Uterus (tissue), 4 donors: ENCODE results near the gene BRD2. TPM values are rescaled to one million over a fixed set of nuclear protein-coding genes. Genes with fewer than 3 reads are reported as not detected.

ENCODE experiments used
- DNase-seq, 2 donors: peaks; one replicate each; pipeline ENCODE4 v3.0.0-alpha.2; 2019 to 2020
- H3K27ac ChIP-seq, 2 donors: fragments of 200-600 bp; sonication (generic); 1 replicate in 1 of 2; 2 replicates in 1 of 2; pipeline ENCODE4 v1.5.1; 2016 to 2018
- H3K27me3 ChIP-seq, 2 donors: fragments of 200-600 bp; sonication (generic); one replicate each; pipeline ENCODE4 v1.5.1; 2018 to 2019; ENCODE audit warnings: control low read depth in 1 of 2
- H3K36me3 ChIP-seq, 2 donors: fragments of 200-600 bp; sonication (generic); one replicate each; pipeline ENCODE4 v1.5.1; 2019; ENCODE audit warnings: control low read depth in 1 of 2
- H3K4me1 ChIP-seq, 2 donors: fragments of 200-600 bp; sonication (generic); one replicate each; pipeline ENCODE4 v1.5.1; 2018 to 2019; ENCODE audit warnings: control low read depth in 1 of 2
- H3K4me3 ChIP-seq, 2 donors: fragments of 200-600 bp; sonication (generic); 1 replicate in 1 of 2; 2 replicates in 1 of 2; pipeline ENCODE4 v1.5.1; 2018 to 2019; ENCODE audit warnings: mild to moderate bottlenecking in 1 of 2
- H3K9me3 ChIP-seq, 2 donors: fragments of 200-600 bp; sonication (generic); one replicate each; pipeline ENCODE4 v1.5.1; 2019; ENCODE audit warnings: control low read depth in 1 of 2
- POLR2A ChIP-seq, 2 donors: fragments of 450-650 bp; IDR thresholded peaks; one replicate each; pipeline ENCODE4 v1.6.1; 2016; ENCODE audit warnings: antibody characterized with exemption in 2 of 2, mild to moderate bottlenecking in 1 of 2, moderate library complexity in 1 of 2
- intact Hi-C: fragments of 100-400 bp; cut with DNase I; formaldehyde crosslinking; loops from one replicate; pipeline ENCODE4 v1.15.1; 2023; ENCODE audit warnings: low total_unique reads
- total RNA-seq, 4 donors: library from RNA; depleted of rRNA in 3 of 4; stranded (reverse); fragments of >200 nt in 3 of 4; gene quantifications; one replicate each; pipeline versions ENCODE4 v1.1.0 to v1.2.4, GENCODE V29; 2014 to 2023
- TF ChIP-seq, protein P1 (sequence below), 4 experiments: fragments of 200-600 bp in 2 of 4; fragments of 450-650 bp in 2 of 4; sonication (generic) in 2 of 4; IDR thresholded peaks; one replicate each; pipeline ENCODE4 v1.5.1; 2016 to 2019; ENCODE audit warnings: antibody characterized with exemption in 4 of 4, mild to moderate bottlenecking in 2 of 4, moderate library complexity in 1 of 4
- donor health status: DM: yes; HTN: yes; CAD: no.

Gene BRD2
- total RNA-seq, 4 donors from 2014 or later = 42.5 to 202 (median 120) TPM

DNA sequence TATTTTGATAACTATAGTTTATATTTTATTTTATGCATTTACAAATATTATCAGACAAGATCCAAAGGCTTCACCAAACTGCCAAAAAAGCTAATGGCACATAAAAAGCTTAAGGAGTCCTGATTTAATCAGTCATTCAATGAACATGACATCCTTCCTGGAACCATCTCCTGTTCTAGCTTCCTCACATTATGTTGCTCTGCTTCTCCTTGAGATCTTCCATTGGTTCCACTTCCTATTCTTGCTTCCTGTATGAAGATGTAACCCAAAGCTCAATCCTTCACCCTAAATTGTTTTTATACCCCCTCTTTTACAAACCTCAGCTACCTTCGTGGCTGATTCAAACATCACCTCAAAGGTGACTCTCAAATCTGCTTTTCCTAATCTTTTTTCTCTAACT is 4.5 kb upstream of the BRD2 start:
- Histone ChIP-seq H3K9me3 (no peaks in the 10 kb centered on the region), H3K4me1 (peaks cover 0 to 5% of the 10 kb centered on the region in 2 donors), H3K36me3 (no peaks in the 10 kb centered on the region), H3K27ac (no peak overlapping the region), H3K4me3 (no peak overlapping the region), H3K27me3 (no peaks in the 10 kb centered on the region)
- intact Hi-C loops = no loop called here
- TF ChIP-seq, protein P1, sequence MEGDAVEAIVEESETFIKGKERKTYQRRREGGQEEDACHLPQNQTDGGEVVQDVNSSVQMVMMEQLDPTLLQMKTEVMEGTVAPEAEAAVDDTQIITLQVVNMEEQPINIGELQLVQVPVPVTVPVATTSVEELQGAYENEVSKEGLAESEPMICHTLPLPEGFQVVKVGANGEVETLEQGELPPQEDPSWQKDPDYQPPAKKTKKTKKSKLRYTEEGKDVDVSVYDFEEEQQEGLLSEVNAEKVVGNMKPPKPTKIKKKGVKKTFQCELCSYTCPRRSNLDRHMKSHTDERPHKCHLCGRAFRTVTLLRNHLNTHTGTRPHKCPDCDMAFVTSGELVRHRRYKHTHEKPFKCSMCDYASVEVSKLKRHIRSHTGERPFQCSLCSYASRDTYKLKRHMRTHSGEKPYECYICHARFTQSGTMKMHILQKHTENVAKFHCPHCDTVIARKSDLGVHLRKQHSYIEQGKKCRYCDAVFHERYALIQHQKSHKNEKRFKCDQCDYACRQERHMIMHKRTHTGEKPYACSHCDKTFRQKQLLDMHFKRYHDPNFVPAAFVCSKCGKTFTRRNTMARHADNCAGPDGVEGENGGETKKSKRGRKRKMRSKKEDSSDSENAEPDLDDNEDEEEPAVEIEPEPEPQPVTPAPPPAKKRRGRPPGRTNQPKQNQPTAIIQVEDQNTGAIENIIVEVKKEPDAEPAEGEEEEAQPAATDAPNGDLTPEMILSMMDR (IDR thresholded peaks at IDR 0.05) = no peak
- no peak for TF ChIP-seq POLR2A (IDR thresholded peaks at IDR 0.05)
- no peak for DNase-seq

DNA sequence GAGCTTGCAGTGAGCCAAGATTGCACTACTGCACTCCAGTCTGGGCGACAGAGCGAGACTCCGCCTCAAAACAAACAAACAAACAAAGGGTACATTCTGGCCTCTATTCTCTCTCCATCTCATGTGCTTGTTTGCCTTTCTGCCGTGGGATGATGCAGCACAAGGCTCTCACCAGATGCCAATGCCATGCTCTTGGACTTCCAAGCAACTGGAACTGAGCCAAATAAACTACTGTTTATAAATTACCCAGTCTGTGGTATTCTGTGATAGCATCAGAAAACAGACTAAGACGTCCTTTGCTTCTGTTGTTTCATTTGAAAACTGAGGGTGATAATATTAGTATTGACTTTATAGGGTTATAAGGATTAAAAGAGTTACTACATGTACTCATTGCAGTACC is 3.6 kb upstream of the BRD2 start:
- TF ChIP-seq, protein P1 (IDR thresholded peaks at IDR 0.05) = no peak
- no peak for TF ChIP-seq POLR2A (IDR thresholded peaks at IDR 0.05)
- intact Hi-C loops = no loop called here
- no peak overlapping the region for H3K27ac ChIP-seq

DNA sequence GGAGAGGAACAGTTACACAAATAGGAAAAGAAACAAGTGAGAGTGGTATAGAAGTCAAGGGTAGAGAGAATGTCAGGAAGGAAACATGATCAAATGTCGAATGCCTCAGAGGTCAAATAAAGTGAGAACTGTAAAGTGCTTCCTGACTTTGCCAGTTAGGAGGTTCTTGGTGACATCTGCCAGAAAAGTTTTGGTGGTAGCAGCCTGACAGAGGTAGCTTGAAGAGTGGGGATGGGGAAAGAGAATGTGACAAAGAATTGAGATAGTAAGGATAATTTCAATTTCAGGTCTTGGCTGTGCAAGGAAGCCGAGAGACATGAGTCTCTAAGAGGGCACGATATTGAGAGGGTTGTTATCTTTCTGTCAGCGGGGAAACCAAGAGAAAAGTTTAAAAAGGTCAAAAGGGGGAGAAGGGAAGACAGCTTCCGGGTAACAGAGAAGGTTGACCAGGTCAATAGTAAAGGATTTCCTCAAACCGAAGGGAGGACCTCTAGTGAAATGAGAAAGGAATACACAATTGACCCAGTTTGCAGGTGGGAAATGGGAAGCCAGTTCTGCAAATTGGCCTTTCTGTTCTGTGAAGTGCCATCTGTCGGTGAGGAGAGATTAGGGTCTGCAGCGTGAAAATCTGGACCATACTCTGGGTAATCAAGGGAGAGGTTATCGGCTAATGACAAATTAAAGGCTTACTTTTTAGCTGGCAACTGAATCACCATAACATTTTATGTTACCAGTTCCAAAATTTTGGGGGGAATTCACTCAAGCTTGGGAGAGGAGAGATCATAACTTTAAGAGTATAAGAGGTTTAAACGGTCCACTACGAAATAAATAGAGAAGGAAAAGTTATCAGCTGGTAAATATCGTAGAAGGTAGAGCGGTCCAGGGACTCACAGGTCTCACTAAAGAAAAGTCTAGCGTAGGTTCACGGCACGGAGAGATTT is 973 bp upstream of the BRD2 start:
- peak overlapping the region; percentile 84 to 87 for H3K4me3 ChIP-seq
- no peak for DNase-seq
- peaks cover 0 to 5% of the 10 kb centered on the region in 2 donors for H3K4me1 ChIP-seq
- intact Hi-C loops = no loop called here
- no peaks in the 10 kb centered on the region for H3K9me3 ChIP-seq
- no peak for TF ChIP-seq POLR2A (IDR thresholded peaks at IDR 0.05)
- TF ChIP-seq, protein P1 (IDR thresholded peaks at IDR 0.05) = peak; percentile 48 to 55 (median 54)
- peak overlapping the region; percentile 98 to 100 for H3K27ac ChIP-seq
- H3K27me3 ChIP-seq = no peaks in the 10 kb centered on the region
- H3K36me3 ChIP-seq = no peaks in the 10 kb centered on the region

More for the DNA sequence above, 3.6 kb upstream of the BRD2 start:
- H3K9me3 ChIP-seq = no peaks in the 10 kb centered on the region
- H3K4me3 ChIP-seq = no peak overlapping the region
- no peak for DNase-seq
- no peaks in the 10 kb centered on the region for H3K27me3 ChIP-seq
- peaks cover 0 to 5% of the 10 kb centered on the region in 2 donors for H3K4me1 ChIP-seq
- no peaks in the 10 kb centered on the region for H3K36me3 ChIP-seq

DNA sequence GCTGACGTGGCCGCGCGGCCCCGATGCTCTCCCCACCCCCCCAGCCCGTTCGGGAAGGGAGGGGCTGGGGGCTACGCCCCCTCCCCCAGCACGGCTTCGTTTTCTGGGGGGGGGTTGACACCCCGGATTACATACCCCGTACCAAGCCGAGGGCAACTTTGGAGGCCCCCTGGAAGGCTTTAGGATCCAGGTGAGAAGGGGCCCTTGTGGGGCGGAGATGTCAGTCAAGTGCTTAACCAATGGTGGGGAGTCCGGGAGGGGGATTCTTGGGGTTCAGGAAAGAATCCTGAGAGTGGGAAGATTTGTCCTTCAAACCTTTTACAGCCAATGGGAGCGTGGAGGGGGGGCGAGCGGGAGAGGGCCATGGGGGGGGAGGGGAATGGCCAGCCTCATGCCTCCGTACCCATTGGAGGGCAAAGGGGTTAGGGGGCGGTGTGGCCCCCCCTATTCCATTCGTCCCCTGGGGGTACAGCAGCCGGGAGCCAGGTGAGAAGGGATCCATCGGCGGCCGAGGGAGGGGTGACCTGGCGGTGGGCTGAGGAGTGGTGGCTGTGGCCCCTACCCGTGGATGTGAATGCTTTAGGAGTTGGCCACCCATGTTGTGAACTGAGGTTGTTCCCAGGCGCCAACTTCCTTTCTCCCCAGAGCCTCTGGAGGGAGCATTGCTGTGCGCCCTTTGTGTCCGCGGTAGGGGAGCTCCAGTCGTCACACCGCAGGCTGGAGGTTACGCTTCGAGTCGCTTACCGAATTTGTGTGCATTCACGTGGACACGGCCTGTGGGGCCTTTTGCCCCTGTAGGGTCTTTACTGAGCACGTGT is 682 bp downstream of the BRD2 start:
- Histone ChIP-seq H3K9me3 (no peaks in the 10 kb centered on the region), H3K27me3 (no peaks in the 10 kb centered on the region), H3K4me1 (peaks cover 0 to 5% of the 10 kb centered on the region in 2 donors), H3K27ac (peak overlapping the region; percentile 98 to 100), H3K4me3 (peak overlapping the region; percentile 84 to 87), H3K36me3 (no peaks in the 10 kb centered on the region)
- TF ChIP-seq POLR2A (IDR thresholded peaks at IDR 0.05) = no peak
- TF ChIP-seq, protein P1 (IDR thresholded peaks at IDR 0.05) = peak in 1 of 4 experiments; percentile 15
- DNase-seq = peak; percentile 70 to 74
- intact Hi-C loops = no loop called here
